H1 (cell line): ENCODE results near the gene PRKN. TPM values are rescaled to one million over a fixed set of nuclear protein-coding genes. Genes with fewer than 3 reads are reported as not detected.

Source experiments
- CREB1 ChIP-seq: IDR thresholded peaks from 2 replicates; pipeline ENCODE4 v1.6.1; 2012; ENCODE audit warnings: inconsistent platforms
- SP1 ChIP-seq: IDR thresholded peaks from 2 replicates; pipeline ENCODE4 v1.6.1; 2011; ENCODE audit warnings: low read depth, low read length
- SP4 ChIP-seq: IDR thresholded peaks from 2 replicates; pipeline ENCODE4 v1.6.1; 2012; ENCODE audit warnings: low read length, inconsistent platforms
- polyA plus RNA-seq, 7 experiments: library from polyadenylated mRNA; depleted of rRNA in 3 of 7; stranded (reverse) in 5 of 7; unstranded in 2 of 7; fragments of >200 nt in 5 of 7; fragments of 200-250 nt in 2 of 7; gene quantifications; 1 replicate in 5 of 7; 2 replicates in 1 of 7; 4 replicates in 1 of 7; pipeline versions ENCODE4 v1.2.1 to v1.2.3, GENCODE V29; 2011 to 2013; ENCODE audit warnings: missing spikeins in 2 of 7, mixed read lengths in 2 of 7
- total RNA-seq: library from RNA; stranded (reverse); fragmentation: NEBNext Ultra II Directional; extraction: Animal tissue kit (Norgen Biotek cat#: 25700); gene quantifications from 2 replicates; pipeline ENCODE4 v1.2.1, GENCODE V29; 2021

Gene PRKN
- total and polyA plus RNA-seq, 2 of the 8 experiments (the other 6 are each of a cell fraction or from before 2014, with no cell fraction given), result 0.13 to 0.29 TPM

- TF ChIP-seq SP4 (no peak), CREB1 (no peak), SP1 (no peak)
Observed at GRCh38 chr6:161949531-161949930, 778.0 kb downstream of the PRKN start (continued).
